Esophagus muscularis mucosa (tissue), 4 donors: ENCODE data around the gene TMEM140. TPM values are rescaled to one million over a fixed set of nuclear protein-coding genes. Genes with fewer than 3 reads are reported as not detected.

ENCODE experiments used
- DNase-seq: peaks from one replicate; pipeline ENCODE4 v3.0.0-alpha.2; 2017; ENCODE audit errors: extremely low spot score
- H3K27ac ChIP-seq, 4 donors: fragments of 200-600 bp; sonication (generic); replicated peaks in 1 of 4; 1 replicate in 3 of 4; 2 replicates in 1 of 4; pipeline ENCODE4 v1.5.1; 2016 to 2019; ENCODE audit warnings: mild to moderate bottlenecking in 1 of 4
- H3K27me3 ChIP-seq, 4 donors: fragments of 200-600 bp; sonication (generic); one replicate each; pipeline versions ENCODE4 v1.5.1 to v1.6.0; 2016 to 2019
- H3K36me3 ChIP-seq, 4 donors: fragments of 200-600 bp; sonication (generic); one replicate each; pipeline ENCODE4 v1.5.1; 2016 to 2019
- H3K4me1 ChIP-seq, 4 donors: fragments of 200-600 bp; sonication (generic); one replicate each; pipeline ENCODE4 v1.5.1; 2016 to 2019
- H3K4me3 ChIP-seq, 4 donors: fragments of 200-600 bp; sonication (generic); 1 replicate in 2 of 4; 2 replicates in 2 of 4; pipeline ENCODE4 v1.5.1; 2016 to 2019; ENCODE audit warnings: mild to moderate bottlenecking in 4 of 4, moderate library complexity in 1 of 4
- H3K9me3 ChIP-seq, 4 donors: fragments of 200-600 bp; sonication (generic); 1 replicate in 3 of 4; 2 replicates in 1 of 4; pipeline ENCODE4 v1.5.1; 2016 to 2019
- EP300 ChIP-seq: sonication (generic); formaldehyde crosslinking; IDR thresholded peaks from one replicate; pipeline ENCODE4 v1.6.1; 2017; ENCODE audit warnings: antibody characterized with exemption
- POLR2A ChIP-seq: fragments of 450-650 bp; IDR thresholded peaks from one replicate; pipeline ENCODE4 v1.6.1; 2017; ENCODE audit warnings: antibody characterized with exemption, moderate library complexity, mild to moderate bottlenecking, low read depth
- POLR2AphosphoS5 ChIP-seq, 2 donors: sonication (generic); formaldehyde crosslinking; IDR thresholded peaks; one replicate each; pipeline ENCODE4 v1.6.1; 2017; ENCODE audit warnings: antibody characterized with exemption in 2 of 2
- WGBS: methylation state at CpG from one replicate; pipeline ENCODE4 v1.1.5; 2018; 5-methylcytosine and 5-hydroxymethylcytosine counted together
- intact Hi-C: fragments of 100-400 bp; cut with DNase I; formaldehyde crosslinking; loops from one replicate; pipeline ENCODE4 v1.15.1; 2023
- total RNA-seq, 4 donors: library from RNA; depleted of rRNA; stranded (reverse); fragments of >200 nt; gene quantifications; one replicate each; pipeline versions ENCODE4 v1.1.0 to v1.2.1, GENCODE V29; 2016
- TF ChIP-seq, protein P1 (sequence below), 3 experiments: fragments of 200-600 bp in 2 of 3; fragments of 450-650 bp in 1 of 3; sonication (generic) in 2 of 3; IDR thresholded peaks; one replicate each; pipeline ENCODE4 v1.5.1; 2017 to 2019; ENCODE audit warnings: antibody characterized with exemption in 3 of 3, mild to moderate bottlenecking in 2 of 3, moderate library complexity in 1 of 3

The TMEM140 gene
- total RNA-seq = 10 to 100 TPM; 13.0 to 21.2 (median 17.1) TPM

DNA sequence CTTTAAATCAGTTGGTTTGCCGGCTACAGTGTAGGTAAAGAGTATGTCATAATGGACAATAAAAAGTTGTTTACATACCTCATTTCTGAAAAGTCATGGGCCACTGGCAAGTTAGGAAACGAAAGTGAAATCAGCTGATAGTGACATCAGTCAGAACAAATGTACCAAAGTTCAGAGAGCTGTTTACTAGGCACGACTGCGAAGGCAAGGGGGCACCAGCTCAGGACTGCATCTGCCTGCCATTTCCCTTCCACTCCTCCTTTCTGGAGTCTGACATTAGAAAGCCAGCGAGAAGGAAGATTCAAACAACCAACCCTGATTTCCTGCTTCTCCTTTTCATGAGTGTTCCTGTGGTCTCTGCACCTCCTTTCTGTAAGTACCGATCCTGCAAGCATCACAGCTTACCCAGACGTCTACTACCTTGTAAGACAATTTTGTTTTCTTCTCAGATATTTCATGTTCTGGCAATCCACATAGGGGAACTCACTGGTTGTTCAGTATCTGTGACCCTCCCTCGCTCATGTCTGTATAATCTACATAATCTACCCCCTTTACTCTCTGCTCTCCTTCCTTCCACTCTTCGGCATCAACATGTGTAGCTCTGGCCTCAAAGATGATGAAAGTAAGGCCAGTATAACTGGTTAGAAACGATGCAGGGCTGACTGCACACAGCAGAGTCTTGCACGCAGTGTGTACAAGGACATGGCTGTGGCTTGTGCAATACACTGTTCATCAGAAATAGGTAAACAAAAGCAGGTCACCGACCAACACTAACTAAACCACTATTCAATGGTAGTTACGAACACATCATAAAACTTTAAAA is at the start of gene TMEM140:
Gene TMEM140, plus strand, starts transcription at position 174 of the 823 bp plus-strand sequence. CDS start 16,370 bp downstream, outside the sequence.
- DNase-seq = no peak
- peak within 1 kb of the TSS; percentile 85 to 93 (median 90) for H3K27ac ChIP-seq
- peaks cover 30 to 45% (median 38%) of the 10 kb centered on the region in 4 donors for H3K4me1 ChIP-seq
- no peaks in the 10 kb centered on the region for H3K27me3 ChIP-seq
- no peaks in the 10 kb centered on the region for H3K9me3 ChIP-seq
- intact Hi-C loops = no loop called here
- peak within 1 kb of the TSS; percentile 52 to 67 (median 58) for H3K4me3 ChIP-seq
- WGBS = 26% methylated on average over 13 of the region's 13 CpGs
- TF ChIP-seq, protein P1, sequence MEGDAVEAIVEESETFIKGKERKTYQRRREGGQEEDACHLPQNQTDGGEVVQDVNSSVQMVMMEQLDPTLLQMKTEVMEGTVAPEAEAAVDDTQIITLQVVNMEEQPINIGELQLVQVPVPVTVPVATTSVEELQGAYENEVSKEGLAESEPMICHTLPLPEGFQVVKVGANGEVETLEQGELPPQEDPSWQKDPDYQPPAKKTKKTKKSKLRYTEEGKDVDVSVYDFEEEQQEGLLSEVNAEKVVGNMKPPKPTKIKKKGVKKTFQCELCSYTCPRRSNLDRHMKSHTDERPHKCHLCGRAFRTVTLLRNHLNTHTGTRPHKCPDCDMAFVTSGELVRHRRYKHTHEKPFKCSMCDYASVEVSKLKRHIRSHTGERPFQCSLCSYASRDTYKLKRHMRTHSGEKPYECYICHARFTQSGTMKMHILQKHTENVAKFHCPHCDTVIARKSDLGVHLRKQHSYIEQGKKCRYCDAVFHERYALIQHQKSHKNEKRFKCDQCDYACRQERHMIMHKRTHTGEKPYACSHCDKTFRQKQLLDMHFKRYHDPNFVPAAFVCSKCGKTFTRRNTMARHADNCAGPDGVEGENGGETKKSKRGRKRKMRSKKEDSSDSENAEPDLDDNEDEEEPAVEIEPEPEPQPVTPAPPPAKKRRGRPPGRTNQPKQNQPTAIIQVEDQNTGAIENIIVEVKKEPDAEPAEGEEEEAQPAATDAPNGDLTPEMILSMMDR (IDR thresholded peaks at IDR 0.05) = peak in 1 of 3 experiments; percentile 15
- TF ChIP-seq POLR2A (no peak), POLR2AphosphoS5 (IDR thresholded peaks at IDR 0.05) (peak; percentile 86 to 90)
- H3K36me3 ChIP-seq = peaks cover 0 to 18% (median 5%) of the 10 kb centered on the region in 4 donors

DNA sequence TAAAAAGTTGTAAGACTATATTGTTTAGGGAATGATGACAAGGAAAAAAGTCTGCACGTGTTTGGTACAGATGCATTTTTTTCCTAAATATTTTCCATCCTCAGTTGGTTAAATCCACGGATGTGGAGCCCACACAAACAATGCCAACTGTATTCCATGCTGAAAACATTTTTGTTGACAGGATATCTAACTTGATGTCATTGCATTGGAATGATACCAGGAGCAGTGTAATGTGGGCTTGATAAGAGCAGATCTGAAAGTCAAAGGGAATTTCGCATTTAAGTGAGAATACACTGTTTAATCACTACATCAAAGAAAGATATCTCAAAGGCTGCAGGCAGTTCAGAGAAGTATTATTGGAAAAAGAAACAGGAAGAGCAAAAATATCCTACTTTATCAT is 49.5 kb upstream of the TMEM140 start:
- no peak overlapping the region for H3K27ac ChIP-seq
- H3K27me3 ChIP-seq = no peaks in the 10 kb centered on the region
- no peak for DNase-seq
- no peaks in the 10 kb centered on the region for H3K36me3 ChIP-seq
- no peaks in the 10 kb centered on the region for H3K9me3 ChIP-seq
- WGBS = 52% methylated on average over 3 of the region's 3 CpGs
- TF ChIP-seq, protein P1 (IDR thresholded peaks at IDR 0.05) = no peak
- TF ChIP-seq POLR2AphosphoS5 (IDR thresholded peaks at IDR 0.05) (no peak), EP300 (no peak), POLR2A (no peak)
- intact Hi-C loops = no loop called here
- H3K4me3 ChIP-seq = no peak overlapping the region
- no peaks in the 10 kb centered on the region for H3K4me1 ChIP-seq

DNA sequence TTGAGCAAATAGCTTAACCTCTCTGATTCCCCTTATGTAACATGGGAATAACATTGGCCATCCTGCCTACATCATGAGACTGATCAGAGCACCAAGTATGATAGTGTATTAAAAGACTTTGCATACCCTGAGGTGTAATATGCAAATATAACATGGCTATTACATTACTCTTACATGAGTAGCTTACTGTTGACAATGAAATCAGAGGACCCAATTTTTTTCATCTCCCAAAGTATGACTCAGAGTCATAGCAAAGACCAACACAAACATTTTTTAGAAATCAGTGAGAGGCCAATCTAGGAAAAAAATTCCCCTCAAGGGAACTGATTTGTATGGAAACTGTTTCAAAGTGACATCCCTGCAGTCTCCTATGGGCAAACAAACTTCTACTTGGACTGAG is 47.0 kb upstream of the TMEM140 start:
- intact Hi-C loops = no loop called here
- no peak for DNase-seq
- H3K27ac ChIP-seq = no peak overlapping the region
- no peak for TF ChIP-seq POLR2A
- TF ChIP-seq, protein P1 (IDR thresholded peaks at IDR 0.05) = no peak
- no peak for TF ChIP-seq POLR2AphosphoS5 (IDR thresholded peaks at IDR 0.05)
- no peaks in the 10 kb centered on the region for H3K36me3 ChIP-seq
- no peaks in the 10 kb centered on the region for H3K9me3 ChIP-seq
- H3K27me3 ChIP-seq = no peaks in the 10 kb centered on the region
- no peaks in the 10 kb centered on the region for H3K4me1 ChIP-seq
- H3K4me3 ChIP-seq = no peak overlapping the region

DNA sequence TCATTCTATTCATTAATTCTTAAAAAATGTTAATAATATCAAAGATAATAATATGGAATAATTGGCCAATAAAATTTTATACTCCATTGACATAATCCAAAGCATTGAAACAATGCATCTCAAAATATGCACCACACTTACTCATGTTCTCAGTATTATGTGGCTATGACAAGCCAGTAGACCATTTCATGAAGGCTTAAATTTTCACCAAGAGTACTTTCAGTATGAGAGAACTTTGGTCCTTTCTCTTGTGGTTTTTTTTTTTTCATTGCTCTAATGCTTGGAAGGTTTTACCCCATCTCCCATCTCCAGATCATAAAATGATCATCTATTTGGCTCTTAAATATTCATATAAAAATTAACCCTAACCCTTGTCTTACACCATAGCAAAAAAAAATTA is 45.5 kb upstream of the TMEM140 start:
- no peak for DNase-seq
- Histone ChIP-seq H3K36me3 (no peaks in the 10 kb centered on the region), H3K4me3 (no peak overlapping the region), H3K4me1 (no peaks in the 10 kb centered on the region), H3K9me3 (no peaks in the 10 kb centered on the region), H3K27me3 (no peaks in the 10 kb centered on the region), H3K27ac (no peak overlapping the region)
- intact Hi-C loops = no loop called here
- no peak for TF ChIP-seq POLR2A

DNA sequence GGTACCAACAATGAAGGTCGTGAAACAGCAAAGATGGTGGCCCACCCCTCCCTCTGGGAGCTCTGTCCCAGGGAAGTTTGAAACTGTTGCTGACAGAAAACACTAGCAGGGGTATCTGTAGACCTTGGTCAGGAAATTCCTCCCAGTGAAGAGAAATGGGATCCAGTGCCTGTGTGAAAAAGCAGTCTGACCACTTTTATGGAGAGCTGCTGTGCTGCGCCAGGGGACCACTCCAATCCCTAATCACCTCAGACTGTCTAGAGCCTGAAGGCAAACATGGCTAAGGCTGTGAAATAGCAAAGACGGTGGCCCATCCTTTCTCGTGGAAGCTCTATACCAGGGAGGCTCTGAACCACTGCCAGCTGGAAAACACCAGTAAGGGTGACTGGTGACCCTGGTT is 38.3 kb upstream of the TMEM140 start:
- Histone ChIP-seq H3K27me3 (no peaks in the 10 kb centered on the region), H3K36me3 (no peaks in the 10 kb centered on the region), H3K4me3 (no peak overlapping the region), H3K9me3 (no peaks in the 10 kb centered on the region), H3K27ac (no peak overlapping the region), H3K4me1 (no peaks in the 10 kb centered on the region)
- TF ChIP-seq EP300 = no peak
- no peak for TF ChIP-seq POLR2A
- no peak for TF ChIP-seq POLR2AphosphoS5 (IDR thresholded peaks at IDR 0.05)
- TF ChIP-seq, protein P1 (IDR thresholded peaks at IDR 0.05) = no peak
- WGBS = 85% methylated on average over 4 of the region's 4 CpGs
- no peak for DNase-seq
- intact Hi-C loops = no loop called here
